ENCODE measurements around the gene SLC35F4. TPM values are rescaled to one million over a fixed set of nuclear protein-coding genes. Genes with fewer than 3 reads are reported as not detected.

The SLC35F4 gene
- total RNA-seq, 6 donors from 2014 or later: not detected

DNA sequence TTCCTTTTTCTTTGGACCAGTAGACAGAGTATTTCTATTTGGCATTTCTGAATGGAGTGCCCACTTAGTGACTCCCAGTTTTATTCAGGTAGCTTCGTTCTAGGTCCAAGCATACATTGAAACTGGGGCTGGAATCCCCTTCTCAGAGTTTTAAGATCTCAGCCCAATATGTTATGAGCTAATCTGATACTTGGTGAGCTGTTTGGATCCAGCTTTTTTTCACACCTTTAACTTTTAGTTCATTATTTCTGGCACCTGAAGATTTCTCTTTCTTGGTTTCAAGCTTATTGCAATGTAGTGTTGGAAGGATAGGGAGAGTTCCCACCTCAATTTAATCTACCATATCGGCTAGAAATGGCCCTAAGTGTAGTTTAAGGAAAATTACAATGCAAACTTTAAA is 318.8 kb downstream of the SLC35F4 start:
- ATAC-seq (ENCODE audit: low FRiP score in 2 of 2) (no peak), DNase-seq (no peak)
- Histone ChIP-seq H3K27me3 (no peaks in the 10 kb centered on the region), H3K4me3 (no peak overlapping the region), H3K27ac (no peak overlapping the region), H3K36me3 (no peaks in the 10 kb centered on the region), H3K4me1 (no peaks in the 10 kb centered on the region), H3K9me3 (peaks cover 0 to 3% (median 1%) of the 10 kb centered on the region in 4 donors)
- no peak for TF ChIP-seq POLR2A (IDR thresholded peaks at IDR 0.05)
- TF ChIP-seq CTCF (IDR thresholded peaks at IDR 0.05): no peak
- no peak for TF ChIP-seq POLR2AphosphoS5 (IDR thresholded peaks at IDR 0.05)
- no peak for TF ChIP-seq EP300 (IDR thresholded peaks at IDR 0.05)
- 68 to 73% methylated on average over 2 of the region's 2 CpGs for WGBS, 2 donors

DNA sequence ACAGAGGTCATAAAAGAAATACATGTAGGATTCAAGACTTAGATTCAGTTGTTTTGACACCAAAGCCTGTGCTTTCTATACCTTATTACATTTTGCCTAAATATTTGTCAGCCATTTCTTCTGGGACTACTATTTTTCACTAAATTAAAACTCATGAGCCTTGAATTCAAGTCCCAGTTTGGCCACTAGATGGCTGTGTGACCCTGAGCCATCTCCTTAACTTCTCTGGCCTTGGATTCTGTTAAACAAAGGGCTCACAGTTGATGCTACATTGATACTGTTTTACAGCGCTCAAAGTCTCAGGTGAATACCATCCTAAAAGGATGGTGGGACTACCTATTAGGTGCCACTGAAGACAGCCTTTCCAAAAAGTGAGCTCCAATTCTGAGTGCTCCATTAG is 332.7 kb downstream of the SLC35F4 start:
- 76 to 88% methylated on average over 1 of the region's 1 CpG for WGBS, 2 donors
- H3K36me3 ChIP-seq: no peaks in the 10 kb centered on the region
- no peak overlapping the region for H3K4me3 ChIP-seq
- no peaks in the 10 kb centered on the region for H3K27me3 ChIP-seq
- ATAC-seq (ENCODE audit: low FRiP score in 2 of 2) (no peak), DNase-seq (no peak)
- H3K9me3 ChIP-seq: no peaks in the 10 kb centered on the region
- no peak overlapping the region for H3K27ac ChIP-seq
- H3K4me1 ChIP-seq: no peaks in the 10 kb centered on the region
- no peak for TF ChIP-seq POLR2AphosphoS5 (IDR thresholded peaks at IDR 0.05)
- peak in 2 of 6 experiments; percentile 13 to 25 for TF ChIP-seq CTCF (IDR thresholded peaks at IDR 0.05)
- no peak for TF ChIP-seq POLR2A (IDR thresholded peaks at IDR 0.05)
- no peak for TF ChIP-seq EP300 (IDR thresholded peaks at IDR 0.05)

DNA sequence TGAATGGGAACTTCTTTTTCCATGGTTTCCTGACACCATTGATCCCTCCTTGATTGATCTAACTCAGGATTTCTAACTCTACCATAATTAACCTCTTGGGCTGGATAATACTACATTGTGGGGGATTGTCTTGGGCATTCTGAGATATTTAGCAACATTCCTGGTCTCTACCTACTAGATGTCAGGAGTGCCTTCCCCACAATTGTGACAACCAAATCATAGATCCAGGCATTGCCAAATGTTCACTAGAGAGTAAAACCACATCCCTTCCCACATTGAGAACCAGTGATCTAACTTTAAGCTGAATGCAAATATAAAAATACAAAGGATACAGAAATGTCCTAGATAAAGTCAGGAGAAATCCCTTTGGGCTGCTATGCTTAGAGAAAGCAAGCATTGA is 335.3 kb downstream of the SLC35F4 start:
- Histone ChIP-seq H3K27me3 (no peaks in the 10 kb centered on the region), H3K9me3 (peaks cover 0 to 5% (median 0%) of the 10 kb centered on the region in 4 donors), H3K36me3 (no peaks in the 10 kb centered on the region), H3K4me3 (no peak overlapping the region), H3K4me1 (no peaks in the 10 kb centered on the region), H3K27ac (no peak overlapping the region)
- ATAC-seq (ENCODE audit: low FRiP score in 2 of 2) (no peak), DNase-seq (no peak)
- TF ChIP-seq EP300 (IDR thresholded peaks at IDR 0.05): no peak
- TF ChIP-seq POLR2AphosphoS5 (IDR thresholded peaks at IDR 0.05): no peak
- TF ChIP-seq POLR2A (IDR thresholded peaks at IDR 0.05): no peak
- TF ChIP-seq CTCF (IDR thresholded peaks at IDR 0.05): no peak

- Histone ChIP-seq H3K36me3 (no peaks in the 10 kb centered on the region), H3K27ac (no peak overlapping the region), H3K9me3 (peaks cover 0 to 5% (median 0%) of the 10 kb centered on the region in 4 donors), H3K4me1 (no peaks in the 10 kb centered on the region), H3K27me3 (no peaks in the 10 kb centered on the region), H3K4me3 (no peak overlapping the region)
- ATAC-seq (ENCODE audit: low FRiP score in 2 of 2) (no peak), DNase-seq (no peak)
- 52 to 58% methylated on average over 3 of the region's 3 CpGs for WGBS, 2 donors
- no peak for TF ChIP-seq EP300 (IDR thresholded peaks at IDR 0.05)
Measured at GRCh38 chr14:57526942-57527341, 338.9 kb downstream of the SLC35F4 start.

DNA sequence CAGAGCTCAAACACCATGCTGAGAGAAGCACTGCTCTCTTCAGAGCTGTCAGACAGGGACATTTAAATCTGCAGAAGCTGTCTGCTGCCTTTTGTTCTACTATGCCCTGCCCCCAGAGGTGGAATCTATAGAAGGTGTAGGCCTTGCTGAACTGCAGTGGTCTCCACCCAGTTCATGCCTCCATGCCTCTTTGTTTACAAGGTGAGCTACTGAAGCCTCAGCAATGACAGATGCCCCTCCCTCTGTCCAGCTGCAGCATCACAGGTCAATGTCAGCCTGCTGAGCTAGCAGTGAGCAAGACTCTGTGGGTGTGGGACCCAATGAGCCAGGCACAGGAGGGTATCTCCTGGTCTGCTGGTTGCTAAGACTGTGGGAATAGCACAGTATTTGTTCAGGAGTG is 346.8 kb downstream of the SLC35F4 start:
- DNase-seq (no peak), ATAC-seq (ENCODE audit: low FRiP score in 2 of 2) (no peak)
- peaks cover 0 to 3% (median 0%) of the 10 kb centered on the region in 4 donors for H3K9me3 ChIP-seq
- no peak overlapping the region for H3K27ac ChIP-seq
- no peaks in the 10 kb centered on the region for H3K27me3 ChIP-seq
- no peaks in the 10 kb centered on the region for H3K36me3 ChIP-seq
- no peak for TF ChIP-seq POLR2A (IDR thresholded peaks at IDR 0.05)
- TF ChIP-seq POLR2AphosphoS5 (IDR thresholded peaks at IDR 0.05): no peak
- no peak for TF ChIP-seq EP300 (IDR thresholded peaks at IDR 0.05)
- no peak for TF ChIP-seq CTCF (IDR thresholded peaks at IDR 0.05)
- no peak overlapping the region for H3K4me3 ChIP-seq
- no peaks in the 10 kb centered on the region for H3K4me1 ChIP-seq

Data from upper lobe of left lung (tissue), 6 donors.